NB4 (cell line): ENCODE data around the gene DNAI2.

Experiments
- DNase-seq: peaks from one replicate; pipeline ENCODE4 v3.0.0; 2010; ENCODE audit warnings: low read depth
- H3K4me3 ChIP-seq: one replicate; pipeline ENCODE4 v1.5.1; 2011; ENCODE audit warnings: mild to moderate bottlenecking, low read depth, low read length, moderate library complexity
- CTCF ChIP-seq: IDR thresholded peaks from one replicate; pipeline ENCODE4 v1.5.1; 2012; ENCODE audit warnings: low read depth, low read length
- MAX ChIP-seq: IDR thresholded peaks from 2 replicates; pipeline ENCODE4 v1.6.1; 2011; ENCODE audit warnings: low read depth, low read length
- MYC ChIP-seq: IDR thresholded peaks from 2 replicates; pipeline ENCODE4 v1.6.1; 2011; ENCODE audit warnings: low read depth, low read length
- POLR2A ChIP-seq: IDR thresholded peaks from 2 replicates; pipeline ENCODE4 v1.6.1; 2011; ENCODE audit warnings: mild to moderate bottlenecking; ENCODE audit not compliant: insufficient read length; ENCODE audit errors: extremely low read depth

DNAI2 gene

GRCh38 chr17:74241847-74242246 lies 32.2 kb upstream of the DNAI2 start:
- no peak for DNase-seq
- no peak overlapping the region for H3K4me3 ChIP-seq
- TF ChIP-seq MAX (no peak), POLR2A (no peak), MYC (no peak), CTCF (no peak)

- TF ChIP-seq POLR2A: no peak
- TF ChIP-seq MYC: no peak
- TF ChIP-seq MAX: no peak
- TF ChIP-seq CTCF: no peak
- DNase-seq: no peak
- H3K4me3 ChIP-seq: no peak overlapping the region
Observed at GRCh38 chr17:74243013-74243755, 30.9 kb upstream of the DNAI2 start.

GRCh38 chr17:74244128-74244527 lies 29.9 kb upstream of the DNAI2 start:
- H3K4me3 ChIP-seq: no peak overlapping the region
- no peak for DNase-seq
- TF ChIP-seq POLR2A (no peak), MAX (no peak), CTCF (no peak), MYC (no peak)

- TF ChIP-seq MAX: no peak
- no peak for TF ChIP-seq CTCF
- TF ChIP-seq MYC: no peak
- no peak for TF ChIP-seq POLR2A
- no peak overlapping the region for H3K4me3 ChIP-seq
- DNase-seq: no peak
Observed at GRCh38 chr17:74244548-74244947, 29.5 kb upstream of the DNAI2 start.

GRCh38 chr17:74245145-74245831 lies 28.7 kb upstream of the DNAI2 start:
- TF ChIP-seq POLR2A (no peak), CTCF (no peak), MAX (no peak)
- H3K4me3 ChIP-seq: no peak overlapping the region
- DNase-seq: no peak
